ENCODE measurements around the gene GLG1. TPM values are rescaled to one million over a fixed set of nuclear protein-coding genes. Genes with fewer than 3 reads are reported as not detected.
"Not testable (repeated sequence)": the region's sequence is repeated elsewhere in the genome, so short reads cannot be mapped to it uniquely, and the experiment has no call there.

GLG1 gene
- polyA plus RNA-seq, 3 donors from 2014 or later, result 80.8 to 190 (median 86.3) TPM

- not testable (repeated sequence) for H3K36me3 Mint-ChIP-seq; H3K27ac Mint-ChIP-seq; H3K27me3 Mint-ChIP-seq (ENCODE audit: low read depth in 3 of 3); H3K4me1 Mint-ChIP-seq; H3K9me3 Mint-ChIP-seq; DNase-seq; H3K4me3 Mint-ChIP-seq
Observed at GRCh38 chr16:74413920-74414319, 193.0 kb downstream of the GLG1 start.

- not testable (repeated sequence) for H3K4me1 Mint-ChIP-seq; DNase-seq; H3K4me3 Mint-ChIP-seq; H3K9me3 Mint-ChIP-seq; H3K36me3 Mint-ChIP-seq; H3K27me3 Mint-ChIP-seq (ENCODE audit: low read depth in 3 of 3); H3K27ac Mint-ChIP-seq
Observed at GRCh38 chr16:74413485-74413884, 193.4 kb downstream of the GLG1 start.

GRCh38 chr16:74412775-74413390 is 194.0 kb downstream of the GLG1 start:
- not testable (repeated sequence) for H3K36me3 Mint-ChIP-seq; H3K4me1 Mint-ChIP-seq; H3K9me3 Mint-ChIP-seq; H3K27ac Mint-ChIP-seq; H3K4me3 Mint-ChIP-seq; DNase-seq; H3K27me3 Mint-ChIP-seq (ENCODE audit: low read depth in 3 of 3)

GRCh38 chr16:74412138-74412774 is 194.7 kb downstream of the GLG1 start:
- not testable (repeated sequence) for H3K36me3 Mint-ChIP-seq; H3K27ac Mint-ChIP-seq; H3K4me1 Mint-ChIP-seq; H3K4me3 Mint-ChIP-seq; H3K27me3 Mint-ChIP-seq (ENCODE audit: low read depth in 3 of 3); H3K9me3 Mint-ChIP-seq; DNase-seq

GRCh38 chr16:74410981-74411380 is 195.9 kb downstream of the GLG1 start:
- H3K4me3 Mint-ChIP-seq; H3K36me3 Mint-ChIP-seq; H3K27ac Mint-ChIP-seq; H3K27me3 Mint-ChIP-seq (ENCODE audit: low read depth in 3 of 3); H3K9me3 Mint-ChIP-seq; H3K4me1 Mint-ChIP-seq; DNase-seq: not testable (repeated sequence)

GRCh38 chr16:74410057-74410957 is 196.6 kb downstream of the GLG1 start:
- H3K4me3 Mint-ChIP-seq, result peak overlapping the region in 1 of 5 donors; percentile 35
- not testable (repeated sequence) for H3K4me1 Mint-ChIP-seq

GRCh38 chr16:74409185-74409981 is 197.5 kb downstream of the GLG1 start:
- not testable (repeated sequence) for H3K4me3 Mint-ChIP-seq; DNase-seq; H3K9me3 Mint-ChIP-seq; H3K27me3 Mint-ChIP-seq (ENCODE audit: low read depth in 3 of 3); H3K36me3 Mint-ChIP-seq; H3K4me1 Mint-ChIP-seq; H3K27ac Mint-ChIP-seq

More at GRCh38 chr16:74410057-74410957, 196.6 kb downstream of the GLG1 start:
- not testable (repeated sequence) for DNase-seq; H3K9me3 Mint-ChIP-seq; H3K36me3 Mint-ChIP-seq; H3K27me3 Mint-ChIP-seq (ENCODE audit: low read depth in 3 of 3); H3K27ac Mint-ChIP-seq

GRCh38 chr16:74407362-74407705 is 199.6 kb downstream of the GLG1 start:
- not testable (repeated sequence) for H3K27ac Mint-ChIP-seq; H3K27me3 Mint-ChIP-seq (ENCODE audit: low read depth in 3 of 3)

GRCh38 chr16:74406600-74407361 is 200.1 kb downstream of the GLG1 start:
- H3K4me1 Mint-ChIP-seq; H3K4me3 Mint-ChIP-seq; H3K36me3 Mint-ChIP-seq; H3K9me3 Mint-ChIP-seq; H3K27ac Mint-ChIP-seq; H3K27me3 Mint-ChIP-seq (ENCODE audit: low read depth in 3 of 3): not testable (repeated sequence)
- peak; percentile 35 to 53 (median 46) for DNase-seq

More at GRCh38 chr16:74407362-74407705, 199.6 kb downstream of the GLG1 start:
- not testable (repeated sequence) for H3K4me1 Mint-ChIP-seq, H3K9me3 Mint-ChIP-seq, H3K36me3 Mint-ChIP-seq
- peak overlapping the region in 4 of 5 donors; percentile 49 to 68 (median 66) for H3K4me3 Mint-ChIP-seq
- DNase-seq, result peak in 1 of 3 donors; percentile 34

- H3K9me3 Mint-ChIP-seq; DNase-seq; H3K4me1 Mint-ChIP-seq; H3K36me3 Mint-ChIP-seq; H3K4me3 Mint-ChIP-seq; H3K27ac Mint-ChIP-seq; H3K27me3 Mint-ChIP-seq (ENCODE audit: low read depth in 3 of 3): not testable (repeated sequence)
Observed at GRCh38 chr16:74404148-74404933, 202.6 kb downstream of the GLG1 start.

GRCh38 chr16:74400238-74400637 is 206.7 kb downstream of the GLG1 start:
- not testable (repeated sequence) for H3K27ac Mint-ChIP-seq; H3K27me3 Mint-ChIP-seq (ENCODE audit: low read depth in 3 of 3); H3K9me3 Mint-ChIP-seq; H3K36me3 Mint-ChIP-seq; H3K4me3 Mint-ChIP-seq; DNase-seq
- peaks cover 9 to 13% of the 10 kb centered on the region in 2 donors for H3K4me1 Mint-ChIP-seq

GRCh38 chr16:74398212-74398895 is 208.6 kb downstream of the GLG1 start:
- not testable (repeated sequence) for H3K27ac Mint-ChIP-seq; H3K4me3 Mint-ChIP-seq; H3K9me3 Mint-ChIP-seq; H3K36me3 Mint-ChIP-seq; DNase-seq; H3K27me3 Mint-ChIP-seq (ENCODE audit: low read depth in 3 of 3)
- H3K4me1 Mint-ChIP-seq, result peaks cover 9 to 16% of the 10 kb centered on the region in 2 donors
